GM18499 (cell line): ENCODE measurements around the gene C5AR1.
"Not testable (repeated sequence)": the region's sequence is repeated elsewhere in the genome, so short reads cannot be mapped to it uniquely, and the experiment has no call there.

Experiments
- ATAC-seq: cut with Tn5 transposase; IDR thresholded peaks from one replicate; pipeline ENCODE4 v1.9.1; 2021; ENCODE audit warnings: moderate number of reproducible peaks; ENCODE audit not compliant: insufficient read depth, unreplicated experiment

C5AR1 gene

DNA sequence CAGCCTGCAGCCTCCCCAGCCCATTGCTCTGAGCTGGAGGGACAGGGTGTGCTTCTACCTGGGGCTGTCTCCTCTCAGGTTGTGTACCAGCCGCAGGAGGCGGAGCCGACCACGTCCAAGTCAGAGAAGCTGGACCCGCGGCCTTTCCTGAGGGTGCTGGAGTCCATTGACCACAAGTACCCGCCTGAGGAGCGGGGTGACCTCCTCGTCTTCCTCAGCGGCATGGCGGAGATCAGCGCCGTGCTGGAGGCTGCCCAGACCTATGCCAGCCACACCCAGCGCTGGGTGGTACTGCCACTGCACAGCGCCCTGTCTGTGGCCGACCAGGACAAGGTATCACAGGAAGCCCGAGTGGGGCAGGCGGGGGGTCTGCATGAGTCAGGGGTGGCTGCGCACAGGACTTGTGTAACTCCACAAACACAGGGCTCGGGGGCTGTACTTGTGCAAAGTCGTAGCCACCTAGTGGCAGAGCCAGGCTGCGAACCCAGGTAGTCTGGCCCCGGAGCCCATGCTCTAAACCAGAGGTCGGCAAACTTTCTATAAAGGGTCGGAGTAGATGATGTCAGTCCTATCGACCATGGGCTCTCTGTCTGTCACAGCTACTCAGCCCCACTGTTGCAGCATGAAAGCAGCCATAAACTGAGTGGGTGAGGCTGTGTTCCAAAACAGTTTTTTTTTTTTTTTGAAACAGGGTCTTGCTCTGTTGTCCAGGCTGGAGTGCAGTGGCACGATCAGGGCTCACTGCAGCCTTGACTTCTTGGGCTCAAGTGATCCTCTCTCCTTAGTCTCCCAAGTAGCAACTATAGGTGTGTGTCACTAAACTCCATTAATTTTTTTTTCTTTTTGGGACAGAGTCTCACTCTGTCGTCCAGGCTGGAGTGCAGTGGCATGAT, 48.4 kb downstream of the C5AR1 start:
- no peak for ATAC-seq

GRCh38 chr19:47358936-47359335, 49.3 kb downstream of the C5AR1 start:
- no peak for ATAC-seq

GRCh38 chr19:47362321-47362720, 52.7 kb downstream of the C5AR1 start:
- no peak for ATAC-seq

GRCh38 chr19:47363758-47364531, 54.3 kb downstream of the C5AR1 start:
- no peak for ATAC-seq

DNA sequence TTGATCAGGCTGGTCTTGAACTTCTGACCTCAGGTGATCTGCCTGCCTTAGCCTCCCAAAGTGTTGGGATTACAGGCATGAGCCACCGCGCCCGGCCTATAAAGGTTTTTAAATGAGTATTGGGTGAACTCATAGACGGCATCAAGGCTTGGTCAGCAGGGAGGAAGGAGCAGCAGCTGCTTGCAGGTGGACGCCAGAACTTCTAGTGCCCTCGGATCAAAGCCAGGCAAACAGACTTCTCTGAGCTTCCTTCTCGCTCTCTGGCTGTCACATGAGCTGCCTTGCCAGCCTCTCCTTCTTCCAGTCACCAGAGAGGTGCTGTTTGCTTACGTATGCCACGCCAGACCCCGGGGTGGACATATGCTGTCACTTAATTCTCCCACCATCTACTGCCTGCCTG, 55.8 kb downstream of the C5AR1 start:
- ATAC-seq = not testable (repeated sequence)

- ATAC-seq = no peak
Observed at GRCh38 chr19:47370045-47370611, 60.5 kb downstream of the C5AR1 start.

DNA sequence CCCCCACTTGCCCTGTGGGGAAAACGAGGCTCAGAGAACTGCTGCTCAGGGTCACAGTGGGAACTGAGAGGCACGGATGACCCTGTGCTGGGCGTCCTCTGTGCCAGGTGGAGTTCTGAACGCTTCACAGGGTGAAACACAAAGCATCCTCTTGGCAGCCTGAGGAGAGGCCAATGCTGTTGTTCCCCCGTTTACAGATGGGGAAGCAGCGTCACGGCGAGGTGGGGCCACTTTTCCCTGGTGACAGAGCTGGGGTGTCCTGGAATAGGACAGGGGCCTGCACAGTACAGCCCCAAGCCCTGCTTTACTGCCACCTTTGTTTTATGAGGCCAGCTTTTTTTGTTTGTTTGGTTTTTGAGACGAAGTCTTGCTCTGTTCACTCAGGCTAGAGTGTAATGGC, 61.6 kb downstream of the C5AR1 start:
- no peak for ATAC-seq
